OCI-LY1 (cell line): ENCODE measurements around the gene VDAC1.

Source experiments
- CTCF ChIP-seq: fragments of 200-600 bp; sonication (generic), shearing (Covaris generic); IDR thresholded peaks from 2 replicates; pipeline ENCODE4 v1.5.1; 2017; ENCODE audit warnings: mild to moderate bottlenecking, antibody characterized with exemption, low read length, moderate library complexity, mixed read lengths
- EZH2 ChIP-seq: fragments of 200-600 bp; sonication (generic), shearing (Covaris generic); IDR thresholded peaks from 2 replicates; pipeline ENCODE4 v1.8.0; 2017; ENCODE audit warnings: borderline replicate concordance, mixed run types, mild to moderate bottlenecking, antibody characterized with exemption, low read length, moderate library complexity, mixed read lengths

GRCh38 chr5:133991171-133991910, 13.4 kb downstream of the VDAC1 start:
- TF ChIP-seq CTCF (no peak), EZH2 (no peak)
